Osteoblast (primary cell): Measurements from ENCODE around the gene PYY. TPM values are rescaled to one million over a fixed set of nuclear protein-coding genes. Genes with fewer than 3 reads are reported as not detected.

ENCODE experiments used
- DNase-seq: peaks from one replicate; pipeline ENCODE4 v3.0.0; 2011; ENCODE audit warnings: low spot score, mixed read lengths; ENCODE audit not compliant: insufficient read length; ENCODE audit errors: missing footprints
- H2AFZ ChIP-seq: 2 replicates; pipeline ENCODE4 v1.6.0; 2011; ENCODE audit warnings: mild to moderate bottlenecking, low read length
- H3K27ac ChIP-seq: 2 replicates; pipeline ENCODE4 v1.5.1; 2011; ENCODE audit warnings: mild to moderate bottlenecking, low read depth, low read length, moderate library complexity
- H3K27me3 ChIP-seq: 2 replicates; pipeline ENCODE4 v1.6.0; 2012; ENCODE audit warnings: mild to moderate bottlenecking, control low read depth, inconsistent platforms, low read length, moderate library complexity; ENCODE audit not compliant: insufficient read depth
- H3K36me3 ChIP-seq: 2 replicates; pipeline ENCODE4 v1.5.1; 2011; ENCODE audit warnings: mild to moderate bottlenecking, low read length, control low read depth, moderate library complexity; ENCODE audit not compliant: insufficient read depth
- H3K4me1 ChIP-seq: 2 replicates; pipeline ENCODE4 v1.5.1; 2011; ENCODE audit warnings: mild to moderate bottlenecking, low read length, control low read depth, moderate library complexity; ENCODE audit not compliant: insufficient read depth
- H3K4me2 ChIP-seq: 2 replicates; pipeline ENCODE4 v1.6.0; 2011; ENCODE audit warnings: mild to moderate bottlenecking, low read length; ENCODE audit not compliant: insufficient read depth
- H3K4me3 ChIP-seq: fragments of 200-600 bp; sonication (generic); 3 replicates; pipeline ENCODE4 v1.5.1; 2012; ENCODE audit warnings: mild to moderate bottlenecking, low read length, inconsistent platforms; ENCODE audit not compliant: insufficient read depth
- H3K79me2 ChIP-seq: 2 replicates; pipeline ENCODE4 v1.6.0; 2012; ENCODE audit warnings: mild to moderate bottlenecking, low read length, control low read depth, inconsistent platforms; ENCODE audit not compliant: insufficient read depth
- H3K9me3 ChIP-seq: 2 replicates; pipeline ENCODE4 v1.5.1; 2011; ENCODE audit warnings: low read depth, low read length, control low read depth
- H4K20me1 ChIP-seq: 2 replicates; pipeline ENCODE4 v1.6.0; 2012; ENCODE audit warnings: mild to moderate bottlenecking, low read length, control low read depth; ENCODE audit not compliant: insufficient read depth
- total RNA-seq: library from RNA; depleted of rRNA; stranded (reverse); fragments of >200 nt; gene quantifications from 2 replicates; pipeline ENCODE4 v1.2.3, GENCODE V29; 2012
- TF ChIP-seq, protein P1 (sequence below): IDR thresholded peaks from 2 replicates; pipeline ENCODE4 v1.5.1; 2011; ENCODE audit warnings: mild to moderate bottlenecking, low read depth, low read length, moderate library complexity; ENCODE audit errors: extremely low read depth

PYY gene
- total RNA-seq, 1 donor = not detected

DNA sequence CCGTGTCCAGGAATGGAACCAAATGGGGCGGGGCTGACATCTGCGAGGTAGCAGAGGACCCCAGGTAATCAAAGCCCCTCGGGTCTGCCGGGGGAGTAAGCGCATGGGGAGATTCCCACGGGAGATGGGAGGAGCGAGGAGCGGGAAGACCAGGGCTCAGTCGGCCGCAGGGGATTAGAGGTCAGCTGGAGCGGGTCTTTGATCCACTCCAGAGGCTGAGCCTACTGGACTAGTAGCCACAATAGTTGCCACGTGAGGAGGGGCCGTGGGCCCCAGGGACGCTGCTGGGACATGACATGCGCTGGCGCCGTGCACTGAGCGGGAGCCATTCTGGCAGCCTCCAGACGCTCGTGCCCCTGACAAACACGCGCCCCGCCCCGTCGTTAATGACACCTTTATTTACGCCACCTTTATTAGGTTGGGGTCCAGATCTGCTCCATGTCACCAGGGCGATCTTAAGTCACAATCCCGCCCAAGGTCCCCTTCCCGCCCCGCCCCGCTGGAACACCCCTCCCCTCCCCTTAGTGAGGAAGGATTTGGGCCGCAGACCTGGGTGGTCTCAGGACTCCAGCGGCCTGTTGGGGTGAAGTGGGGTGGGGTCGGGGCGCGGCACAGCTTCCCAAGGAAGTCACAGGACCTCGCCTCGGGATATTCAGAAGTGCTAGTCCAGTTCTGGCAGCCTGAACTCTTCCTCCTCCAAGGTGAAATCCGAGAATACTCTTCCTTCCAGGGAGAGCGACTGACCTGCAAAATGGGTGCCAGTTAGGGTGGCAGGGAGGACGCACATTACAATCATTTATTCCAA, 26.5 kb downstream of the PYY start:
- no peaks in the 10 kb centered on the region for H3K9me3 ChIP-seq
- H2AFZ ChIP-seq = no peak overlapping the region
- no peaks in the 10 kb centered on the region for H3K79me2 ChIP-seq
- no peaks in the 10 kb centered on the region for H3K36me3 ChIP-seq
- no peaks in the 10 kb centered on the region for H4K20me1 ChIP-seq
- TF ChIP-seq, protein P1, sequence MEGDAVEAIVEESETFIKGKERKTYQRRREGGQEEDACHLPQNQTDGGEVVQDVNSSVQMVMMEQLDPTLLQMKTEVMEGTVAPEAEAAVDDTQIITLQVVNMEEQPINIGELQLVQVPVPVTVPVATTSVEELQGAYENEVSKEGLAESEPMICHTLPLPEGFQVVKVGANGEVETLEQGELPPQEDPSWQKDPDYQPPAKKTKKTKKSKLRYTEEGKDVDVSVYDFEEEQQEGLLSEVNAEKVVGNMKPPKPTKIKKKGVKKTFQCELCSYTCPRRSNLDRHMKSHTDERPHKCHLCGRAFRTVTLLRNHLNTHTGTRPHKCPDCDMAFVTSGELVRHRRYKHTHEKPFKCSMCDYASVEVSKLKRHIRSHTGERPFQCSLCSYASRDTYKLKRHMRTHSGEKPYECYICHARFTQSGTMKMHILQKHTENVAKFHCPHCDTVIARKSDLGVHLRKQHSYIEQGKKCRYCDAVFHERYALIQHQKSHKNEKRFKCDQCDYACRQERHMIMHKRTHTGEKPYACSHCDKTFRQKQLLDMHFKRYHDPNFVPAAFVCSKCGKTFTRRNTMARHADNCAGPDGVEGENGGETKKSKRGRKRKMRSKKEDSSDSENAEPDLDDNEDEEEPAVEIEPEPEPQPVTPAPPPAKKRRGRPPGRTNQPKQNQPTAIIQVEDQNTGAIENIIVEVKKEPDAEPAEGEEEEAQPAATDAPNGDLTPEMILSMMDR = no peak
- H3K4me2 ChIP-seq = peak overlapping the region; percentile 18
- peaks cover 70% of the 10 kb centered on the region for H3K27me3 ChIP-seq
- no peak overlapping the region for H3K27ac ChIP-seq
- H3K4me1 ChIP-seq = no peaks in the 10 kb centered on the region
- DNase-seq = no peak
- H3K4me3 ChIP-seq = no peak overlapping the region

DNA sequence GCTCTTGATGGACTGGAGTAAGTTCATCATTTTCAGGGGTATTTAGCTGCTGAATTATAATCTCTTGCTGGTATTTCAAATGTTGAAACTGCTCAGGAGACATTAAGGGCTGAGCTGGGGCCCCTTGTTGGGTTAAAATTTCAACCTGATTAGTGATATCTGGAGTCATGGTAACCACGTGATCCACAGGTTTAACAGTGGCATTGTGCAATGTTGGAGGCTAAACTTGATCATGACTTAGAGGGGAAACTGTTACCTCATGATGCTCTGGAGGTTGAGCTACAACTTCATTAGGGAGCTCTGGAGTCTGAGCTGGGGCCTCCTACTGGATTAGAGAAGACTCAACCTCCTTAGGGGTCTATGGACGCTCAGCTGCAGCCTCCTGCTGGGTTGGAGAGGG, 29.2 kb downstream of the PYY start:
- no peaks in the 10 kb centered on the region for H4K20me1 ChIP-seq
- H3K4me3 ChIP-seq = no peak overlapping the region
- TF ChIP-seq, protein P1 = no peak
- H3K27me3 ChIP-seq = peaks cover 63% of the 10 kb centered on the region
- no peak overlapping the region for H3K27ac ChIP-seq
- no peaks in the 10 kb centered on the region for H3K36me3 ChIP-seq
- DNase-seq = no peak
- H3K79me2 ChIP-seq = no peaks in the 10 kb centered on the region
- H2AFZ ChIP-seq = no peak overlapping the region
- no peak overlapping the region for H3K4me2 ChIP-seq
- H3K9me3 ChIP-seq = no peaks in the 10 kb centered on the region
- H3K4me1 ChIP-seq = no peaks in the 10 kb centered on the region

DNA sequence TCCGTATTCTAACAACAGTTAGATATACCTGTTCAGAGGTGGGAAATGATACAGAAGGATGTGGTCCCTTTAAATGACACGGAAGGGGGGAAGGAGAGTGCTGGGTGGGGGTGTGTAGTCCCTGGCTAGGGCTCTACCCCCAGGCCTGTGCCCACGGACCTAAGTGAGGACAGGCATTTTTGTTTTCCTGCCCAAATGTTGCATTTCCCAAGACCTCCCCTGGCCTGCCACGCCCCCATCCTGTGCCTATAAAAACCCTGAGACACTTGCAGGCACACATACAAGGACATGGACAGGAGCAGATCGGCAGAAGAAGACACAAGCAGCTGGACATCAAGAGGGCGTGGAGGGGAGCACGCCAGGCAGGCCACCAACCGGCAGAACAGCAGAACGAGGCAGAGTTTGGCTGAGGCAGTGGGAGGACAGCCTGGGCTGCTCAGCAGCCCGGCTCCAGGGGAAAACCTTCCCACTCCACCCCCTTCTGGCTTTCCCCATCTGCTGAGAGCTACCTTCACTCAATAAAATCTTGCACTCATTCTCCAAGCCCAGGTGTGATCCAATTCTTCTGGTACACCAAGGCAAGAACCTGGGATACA, 33.1 kb downstream of the PYY start:
- DNase-seq = no peak
- no peaks in the 10 kb centered on the region for H3K9me3 ChIP-seq
- no peak overlapping the region for H3K27ac ChIP-seq
- no peak overlapping the region for H3K4me3 ChIP-seq
- H4K20me1 ChIP-seq = no peaks in the 10 kb centered on the region
- H3K4me1 ChIP-seq = no peaks in the 10 kb centered on the region
- H3K4me2 ChIP-seq = no peak overlapping the region
- H2AFZ ChIP-seq = no peak overlapping the region
- no peaks in the 10 kb centered on the region for H3K79me2 ChIP-seq
- TF ChIP-seq, protein P1 = no peak
- no peaks in the 10 kb centered on the region for H3K36me3 ChIP-seq
- H3K27me3 ChIP-seq = peaks cover 45% of the 10 kb centered on the region

DNA sequence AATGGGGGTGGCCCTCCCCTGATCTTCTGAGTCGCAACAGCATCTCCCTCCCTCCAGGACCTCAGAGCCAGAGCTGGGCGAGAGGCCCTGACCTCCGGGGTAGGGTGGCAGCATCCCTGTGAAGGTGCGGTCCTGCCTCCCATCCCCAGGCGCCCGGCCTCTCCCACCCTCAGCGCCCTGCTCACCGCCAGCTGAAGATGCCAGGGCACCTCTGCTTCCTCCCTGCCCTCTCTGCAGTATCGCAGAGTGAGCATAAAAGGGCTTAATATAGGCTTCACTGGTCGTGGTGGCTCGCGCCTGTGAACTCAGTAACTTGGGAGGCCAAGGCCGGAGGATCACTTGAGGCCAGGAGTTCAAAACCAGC, 35.7 kb downstream of the PYY start:
- H3K4me1 ChIP-seq = no peaks in the 10 kb centered on the region
- H3K9me3 ChIP-seq = no peaks in the 10 kb centered on the region
- H3K27me3 ChIP-seq = peaks cover 24% of the 10 kb centered on the region
- no peaks in the 10 kb centered on the region for H3K36me3 ChIP-seq
- DNase-seq = no peak
- H2AFZ ChIP-seq = no peak overlapping the region
- H3K27ac ChIP-seq = no peak overlapping the region
- H3K79me2 ChIP-seq = no peaks in the 10 kb centered on the region
- no peaks in the 10 kb centered on the region for H4K20me1 ChIP-seq
- no peak overlapping the region for H3K4me3 ChIP-seq
- TF ChIP-seq, protein P1 = no peak
- peak overlapping the region; percentile 77 for H3K4me2 ChIP-seq
